Endothelial cell of umbilical vein (primary cell): Measurements from ENCODE around the gene ST3GAL5.

Experiments
- EZH2 ChIP-seq: IDR thresholded peaks from 2 replicates; pipeline ENCODE4 v1.6.1; 2012; ENCODE audit warnings: borderline replicate concordance, low read depth, mild to moderate bottlenecking, moderate library complexity, low read length, inconsistent platforms; ENCODE audit not compliant: severe bottlenecking
- GATA2 ChIP-seq: IDR thresholded peaks from 2 replicates; pipeline ENCODE4 v1.7.0; 2011; ENCODE audit warnings: low read depth, mild to moderate bottlenecking, moderate library complexity, mixed read lengths, low read length; ENCODE audit not compliant: insufficient read length, insufficient read depth
- MAX ChIP-seq: IDR thresholded peaks from 2 replicates; pipeline ENCODE4 v1.6.1; 2011; ENCODE audit not compliant: insufficient read depth, insufficient read length
- MYC ChIP-seq: IDR thresholded peaks from one replicate; pipeline ENCODE4 v1.6.1; 2011; ENCODE audit warnings: mild to moderate bottlenecking, low read depth, low read length
- POLR2A ChIP-seq: IDR thresholded peaks from 2 replicates; pipeline ENCODE4 v1.6.1; 2012; ENCODE audit warnings: low read depth, mild to moderate bottlenecking, control low read depth, low read length
- POLR2AphosphoS5 ChIP-seq: IDR thresholded peaks from 2 replicates; pipeline ENCODE4 v1.6.1; 2012; ENCODE audit warnings: low read depth, mild to moderate bottlenecking, control low read depth, low read length, moderate library complexity; ENCODE audit not compliant: insufficient read depth
- TF ChIP-seq, protein P1 (sequence below), 2 donors: IDR thresholded peaks; 1 replicate in 1 of 2; 2 replicates in 1 of 2; pipeline ENCODE4 v1.5.1; 2011; ENCODE audit warnings: low read length in 2 of 2, mild to moderate bottlenecking in 2 of 2, moderate library complexity in 2 of 2, control low read depth in 1 of 2, inconsistent platforms in 1 of 2, low read depth in 1 of 2; ENCODE audit not compliant: insufficient read depth in 1 of 2; ENCODE audit errors: extremely low read depth in 1 of 2

- TF ChIP-seq, protein P1, sequence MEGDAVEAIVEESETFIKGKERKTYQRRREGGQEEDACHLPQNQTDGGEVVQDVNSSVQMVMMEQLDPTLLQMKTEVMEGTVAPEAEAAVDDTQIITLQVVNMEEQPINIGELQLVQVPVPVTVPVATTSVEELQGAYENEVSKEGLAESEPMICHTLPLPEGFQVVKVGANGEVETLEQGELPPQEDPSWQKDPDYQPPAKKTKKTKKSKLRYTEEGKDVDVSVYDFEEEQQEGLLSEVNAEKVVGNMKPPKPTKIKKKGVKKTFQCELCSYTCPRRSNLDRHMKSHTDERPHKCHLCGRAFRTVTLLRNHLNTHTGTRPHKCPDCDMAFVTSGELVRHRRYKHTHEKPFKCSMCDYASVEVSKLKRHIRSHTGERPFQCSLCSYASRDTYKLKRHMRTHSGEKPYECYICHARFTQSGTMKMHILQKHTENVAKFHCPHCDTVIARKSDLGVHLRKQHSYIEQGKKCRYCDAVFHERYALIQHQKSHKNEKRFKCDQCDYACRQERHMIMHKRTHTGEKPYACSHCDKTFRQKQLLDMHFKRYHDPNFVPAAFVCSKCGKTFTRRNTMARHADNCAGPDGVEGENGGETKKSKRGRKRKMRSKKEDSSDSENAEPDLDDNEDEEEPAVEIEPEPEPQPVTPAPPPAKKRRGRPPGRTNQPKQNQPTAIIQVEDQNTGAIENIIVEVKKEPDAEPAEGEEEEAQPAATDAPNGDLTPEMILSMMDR (IDR thresholded peaks at IDR 0.05; ENCODE audit: extremely low read depth in 1 of 2, insufficient read depth in 1 of 2, low read depth in 1 of 2, low read length in 2 of 2): no peak
- TF ChIP-seq EZH2 (no peak), POLR2A (no peak), POLR2AphosphoS5 (no peak), GATA2 (no peak), MYC (no peak), MAX (no peak)
Measured at GRCh38 chr2:85902496-85902895, 13.7 kb upstream of the ST3GAL5 start.
